Measurements from ENCODE around the gene PTPRCAP. TPM values are rescaled to one million over a fixed set of nuclear protein-coding genes. Genes with fewer than 3 reads are reported as not detected.
A peak's percentile ranks its signal among the peaks of the same experiment; 100 is the strongest.

Gene PTPRCAP
- total and polyA plus RNA-seq, 9 of the 15 experiments (the other 6 are each of a cell fraction or from before 2014, with no cell fraction given), result 0.22 to 2.0 (median 1.1) TPM; not detected in 4

DNA sequence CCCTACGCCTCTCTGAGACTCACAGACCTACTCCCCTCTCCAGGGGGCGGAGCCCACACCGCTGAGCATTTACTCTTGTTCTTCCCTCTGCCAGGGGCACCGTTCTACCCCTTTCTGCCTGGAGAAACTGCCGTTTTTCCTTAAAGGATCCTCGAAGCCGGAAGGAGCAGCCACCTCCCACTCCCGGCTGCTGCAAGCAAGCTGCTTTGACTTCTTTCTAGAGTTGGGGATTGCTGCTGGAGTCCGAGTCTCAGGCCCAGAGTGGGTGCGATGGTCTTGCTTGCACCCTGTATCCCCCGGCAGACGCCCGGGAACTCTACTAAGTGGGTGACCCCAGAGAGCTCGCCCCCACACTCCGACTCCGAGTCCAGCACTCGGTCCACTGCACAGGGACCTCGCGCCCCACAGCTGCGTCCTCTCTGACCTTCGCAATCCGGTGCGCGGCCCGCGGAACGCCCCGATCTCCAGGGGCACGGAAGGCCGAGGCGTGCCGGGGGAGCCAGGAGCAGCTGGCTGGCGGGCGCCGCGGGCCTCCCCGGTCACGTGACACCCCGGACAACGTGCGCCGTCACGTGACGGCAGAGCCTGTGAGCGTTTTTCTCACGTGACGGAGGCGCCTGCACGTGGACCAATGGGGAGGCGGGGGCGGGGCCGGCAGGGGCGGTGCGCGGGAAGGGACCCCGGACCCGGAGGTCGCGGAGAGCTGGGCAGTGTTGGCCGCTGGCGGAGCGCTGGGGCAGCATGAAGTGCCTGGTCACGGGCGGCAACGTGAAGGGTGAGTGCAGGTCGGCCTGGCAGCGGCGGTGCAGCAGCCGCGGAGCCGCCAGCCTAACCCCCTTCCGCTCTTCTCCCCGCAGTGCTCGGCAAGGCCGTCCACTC, 45.9 kb downstream of the PTPRCAP start, which contains the start of gene RAD9A (continued):
- TF ChIP-seq, protein P1, sequence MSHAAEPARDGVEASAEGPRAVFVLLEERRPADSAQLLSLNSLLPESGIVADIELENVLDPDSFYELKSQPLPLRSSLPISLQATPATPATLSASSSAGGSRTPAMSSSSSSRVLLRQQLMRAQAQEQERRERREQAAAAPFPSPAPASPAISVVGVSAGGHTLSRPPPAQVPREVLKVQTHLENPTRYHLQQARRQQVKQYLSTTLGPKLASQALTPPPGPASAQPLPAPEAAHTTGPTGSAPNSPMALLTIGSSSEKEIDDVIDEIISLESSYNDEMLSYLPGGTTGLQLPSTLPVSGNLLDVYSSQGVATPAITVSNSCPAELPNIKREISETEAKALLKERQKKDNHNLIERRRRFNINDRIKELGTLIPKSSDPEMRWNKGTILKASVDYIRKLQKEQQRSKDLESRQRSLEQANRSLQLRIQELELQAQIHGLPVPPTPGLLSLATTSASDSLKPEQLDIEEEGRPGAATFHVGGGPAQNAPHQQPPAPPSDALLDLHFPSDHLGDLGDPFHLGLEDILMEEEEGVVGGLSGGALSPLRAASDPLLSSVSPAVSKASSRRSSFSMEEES (CRISPR knock-in tag; IDR thresholded peaks at IDR 0.05), result peak; percentile 100
- TF ChIP-seq SAFB (IDR thresholded peaks at IDR 0.05; ENCODE audit: borderline replicate concordance, low read depth, low read length) (no peak), ZNF274 (IDR thresholded peaks at IDR 0.05; ENCODE audit: borderline replicate concordance, low read depth, low read length) (no peak), MAFF (IDR thresholded peaks at IDR 0.05; ENCODE audit: low read length) (no peak), HLTF (IDR thresholded peaks at IDR 0.05) (no peak), ZNF445 (CRISPR knock-in tag; IDR thresholded peaks at IDR 0.05; ENCODE audit: low read depth) (no peak), PCBP2 (IDR thresholded peaks at IDR 0.05; ENCODE audit: low read depth, low read length, poor library complexity, severe bottlenecking) (no peak), MTA3 (IDR thresholded peaks at IDR 0.05; ENCODE audit: borderline replicate concordance) (peak; percentile 83; the same call in 1 of the 2 replicates), RBM25 (IDR thresholded peaks at IDR 0.05; ENCODE audit: low read depth, low read length, severe bottlenecking) (peak; percentile 78), XRCC5 (IDR thresholded peaks at IDR 0.05; ENCODE audit: low read depth, low read length) (0 out of 2 replicates have a peak, but pooled peaks have one; percentile 42), FOXK2 (conservative IDR thresholded peaks at IDR 0.05 in 1 of 2, IDR thresholded peaks at IDR 0.05 in 1 of 2; ENCODE audit: low read depth in 2 of 2) (peak; percentile 53 to 94; a peak in 3 of 4 replicates), POLR2AphosphoS2 (IDR thresholded peaks at IDR 0.05; ENCODE audit: low read length) (no peak), TEAD1 (CRISPR knock-in tag; IDR thresholded peaks at IDR 0.05) (peak; percentile 15 to 89; a peak in 2 of 4 replicates), ZNF384 (IDR thresholded peaks at IDR 0.05; ENCODE audit: low read depth, low read length) (no peak)
- TF ChIP-seq, protein P2, sequence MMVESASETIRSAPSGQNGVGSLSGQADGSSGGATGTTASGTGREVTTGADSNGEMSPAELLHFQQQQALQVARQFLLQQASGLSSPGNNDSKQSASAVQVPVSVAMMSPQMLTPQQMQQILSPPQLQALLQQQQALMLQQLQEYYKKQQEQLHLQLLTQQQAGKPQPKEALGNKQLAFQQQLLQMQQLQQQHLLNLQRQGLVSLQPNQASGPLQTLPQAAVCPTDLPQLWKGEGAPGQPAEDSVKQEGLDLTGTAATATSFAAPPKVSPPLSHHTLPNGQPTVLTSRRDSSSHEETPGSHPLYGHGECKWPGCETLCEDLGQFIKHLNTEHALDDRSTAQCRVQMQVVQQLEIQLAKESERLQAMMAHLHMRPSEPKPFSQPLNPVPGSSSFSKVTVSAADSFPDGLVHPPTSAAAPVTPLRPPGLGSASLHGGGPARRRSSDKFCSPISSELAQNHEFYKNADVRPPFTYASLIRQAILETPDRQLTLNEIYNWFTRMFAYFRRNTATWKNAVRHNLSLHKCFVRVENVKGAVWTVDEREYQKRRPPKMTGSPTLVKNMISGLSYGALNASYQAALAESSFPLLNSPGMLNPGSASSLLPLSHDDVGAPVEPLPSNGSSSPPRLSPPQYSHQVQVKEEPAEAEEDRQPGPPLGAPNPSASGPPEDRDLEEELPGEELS (CRISPR knock-in tag; IDR thresholded peaks at IDR 0.05; ENCODE audit: borderline replicate concordance), result peak; percentile 51; the same call in 1 of the 2 replicates
- TF ChIP-seq, protein P3, sequence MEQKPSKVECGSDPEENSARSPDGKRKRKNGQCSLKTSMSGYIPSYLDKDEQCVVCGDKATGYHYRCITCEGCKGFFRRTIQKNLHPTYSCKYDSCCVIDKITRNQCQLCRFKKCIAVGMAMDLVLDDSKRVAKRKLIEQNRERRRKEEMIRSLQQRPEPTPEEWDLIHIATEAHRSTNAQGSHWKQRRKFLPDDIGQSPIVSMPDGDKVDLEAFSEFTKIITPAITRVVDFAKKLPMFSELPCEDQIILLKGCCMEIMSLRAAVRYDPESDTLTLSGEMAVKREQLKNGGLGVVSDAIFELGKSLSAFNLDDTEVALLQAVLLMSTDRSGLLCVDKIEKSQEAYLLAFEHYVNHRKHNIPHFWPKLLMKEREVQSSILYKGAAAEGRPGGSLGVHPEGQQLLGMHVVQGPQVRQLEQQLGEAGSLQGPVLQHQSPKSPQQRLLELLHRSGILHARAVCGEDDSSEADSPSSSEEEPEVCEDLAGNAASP (IDR thresholded peaks at IDR 0.05), result no peak
- TF ChIP-seq, protein P4, sequence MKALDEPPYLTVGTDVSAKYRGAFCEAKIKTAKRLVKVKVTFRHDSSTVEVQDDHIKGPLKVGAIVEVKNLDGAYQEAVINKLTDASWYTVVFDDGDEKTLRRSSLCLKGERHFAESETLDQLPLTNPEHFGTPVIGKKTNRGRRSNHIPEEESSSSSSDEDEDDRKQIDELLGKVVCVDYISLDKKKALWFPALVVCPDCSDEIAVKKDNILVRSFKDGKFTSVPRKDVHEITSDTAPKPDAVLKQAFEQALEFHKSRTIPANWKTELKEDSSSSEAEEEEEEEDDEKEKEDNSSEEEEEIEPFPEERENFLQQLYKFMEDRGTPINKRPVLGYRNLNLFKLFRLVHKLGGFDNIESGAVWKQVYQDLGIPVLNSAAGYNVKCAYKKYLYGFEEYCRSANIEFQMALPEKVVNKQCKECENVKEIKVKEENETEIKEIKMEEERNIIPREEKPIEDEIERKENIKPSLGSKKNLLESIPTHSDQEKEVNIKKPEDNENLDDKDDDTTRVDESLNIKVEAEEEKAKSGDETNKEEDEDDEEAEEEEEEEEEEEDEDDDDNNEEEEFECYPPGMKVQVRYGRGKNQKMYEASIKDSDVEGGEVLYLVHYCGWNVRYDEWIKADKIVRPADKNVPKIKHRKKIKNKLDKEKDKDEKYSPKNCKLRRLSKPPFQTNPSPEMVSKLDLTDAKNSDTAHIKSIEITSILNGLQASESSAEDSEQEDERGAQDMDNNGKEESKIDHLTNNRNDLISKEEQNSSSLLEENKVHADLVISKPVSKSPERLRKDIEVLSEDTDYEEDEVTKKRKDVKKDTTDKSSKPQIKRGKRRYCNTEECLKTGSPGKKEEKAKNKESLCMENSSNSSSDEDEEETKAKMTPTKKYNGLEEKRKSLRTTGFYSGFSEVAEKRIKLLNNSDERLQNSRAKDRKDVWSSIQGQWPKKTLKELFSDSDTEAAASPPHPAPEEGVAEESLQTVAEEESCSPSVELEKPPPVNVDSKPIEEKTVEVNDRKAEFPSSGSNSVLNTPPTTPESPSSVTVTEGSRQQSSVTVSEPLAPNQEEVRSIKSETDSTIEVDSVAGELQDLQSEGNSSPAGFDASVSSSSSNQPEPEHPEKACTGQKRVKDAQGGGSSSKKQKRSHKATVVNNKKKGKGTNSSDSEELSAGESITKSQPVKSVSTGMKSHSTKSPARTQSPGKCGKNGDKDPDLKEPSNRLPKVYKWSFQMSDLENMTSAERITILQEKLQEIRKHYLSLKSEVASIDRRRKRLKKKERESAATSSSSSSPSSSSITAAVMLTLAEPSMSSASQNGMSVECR (CRISPR knock-in tag; IDR thresholded peaks at IDR 0.05), result peak; percentile 99
